Measurements from ENCODE around the gene ADAM11. TPM values are rescaled to one million over a fixed set of nuclear protein-coding genes. Genes with fewer than 3 reads are reported as not detected.

Gene ADAM11
- total and polyA plus RNA-seq, 9 of the 15 experiments (the other 6 are each of a cell fraction or from before 2014, with no cell fraction given) = 0.01 to 0.31 (median 0.14) TPM; not detected in 2

DNA sequence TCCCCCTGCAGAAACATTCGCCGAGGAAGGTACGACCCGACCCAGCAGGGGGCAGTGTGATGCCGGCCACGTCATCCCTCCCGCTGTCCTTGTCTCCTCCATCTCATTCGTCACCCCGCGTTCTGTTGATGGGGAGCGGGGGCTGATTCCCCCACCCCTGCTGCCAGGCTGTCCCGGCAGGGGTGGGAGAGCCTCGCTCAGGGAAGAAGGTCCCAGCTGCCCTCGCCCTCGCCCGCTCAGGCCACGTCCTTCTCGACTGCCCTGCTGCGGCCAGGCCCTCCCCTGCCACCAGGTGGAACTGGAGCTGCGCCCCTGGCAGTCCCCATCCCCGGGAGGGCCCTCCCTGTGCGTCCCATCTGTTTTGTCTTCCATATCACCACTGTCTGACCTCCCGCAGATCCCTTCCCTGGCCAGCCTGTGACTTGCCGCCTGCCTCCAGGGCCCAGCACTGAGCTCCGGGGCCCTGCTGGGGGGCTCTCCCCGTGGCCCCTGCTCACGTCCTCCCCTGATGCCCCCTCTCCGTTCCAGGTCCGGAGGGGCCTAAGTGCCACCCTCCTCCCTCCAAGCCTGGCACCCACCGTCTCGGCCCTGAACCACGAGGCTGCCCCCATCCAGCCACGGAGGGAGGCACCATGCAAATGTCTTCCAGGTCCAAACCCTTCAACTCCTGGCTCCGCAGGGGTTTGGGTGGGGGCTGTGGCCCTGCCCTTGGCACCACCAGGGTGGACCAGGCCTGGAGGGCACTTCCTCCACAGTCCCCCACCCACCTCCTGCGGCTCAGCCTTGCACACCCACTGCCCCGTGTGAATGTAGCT lies 20.6 kb downstream of the ADAM11 start (continued):
- TF ChIP-seq, protein P1, sequence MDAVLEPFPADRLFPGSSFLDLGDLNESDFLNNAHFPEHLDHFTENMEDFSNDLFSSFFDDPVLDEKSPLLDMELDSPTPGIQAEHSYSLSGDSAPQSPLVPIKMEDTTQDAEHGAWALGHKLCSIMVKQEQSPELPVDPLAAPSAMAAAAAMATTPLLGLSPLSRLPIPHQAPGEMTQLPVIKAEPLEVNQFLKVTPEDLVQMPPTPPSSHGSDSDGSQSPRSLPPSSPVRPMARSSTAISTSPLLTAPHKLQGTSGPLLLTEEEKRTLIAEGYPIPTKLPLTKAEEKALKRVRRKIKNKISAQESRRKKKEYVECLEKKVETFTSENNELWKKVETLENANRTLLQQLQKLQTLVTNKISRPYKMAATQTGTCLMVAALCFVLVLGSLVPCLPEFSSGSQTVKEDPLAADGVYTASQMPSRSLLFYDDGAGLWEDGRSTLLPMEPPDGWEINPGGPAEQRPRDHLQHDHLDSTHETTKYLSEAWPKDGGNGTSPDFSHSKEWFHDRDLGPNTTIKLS (IDR thresholded peaks at IDR 0.05; ENCODE audit: borderline replicate concordance, low read depth) = peak; percentile 98
- TF ChIP-seq, protein P2, sequence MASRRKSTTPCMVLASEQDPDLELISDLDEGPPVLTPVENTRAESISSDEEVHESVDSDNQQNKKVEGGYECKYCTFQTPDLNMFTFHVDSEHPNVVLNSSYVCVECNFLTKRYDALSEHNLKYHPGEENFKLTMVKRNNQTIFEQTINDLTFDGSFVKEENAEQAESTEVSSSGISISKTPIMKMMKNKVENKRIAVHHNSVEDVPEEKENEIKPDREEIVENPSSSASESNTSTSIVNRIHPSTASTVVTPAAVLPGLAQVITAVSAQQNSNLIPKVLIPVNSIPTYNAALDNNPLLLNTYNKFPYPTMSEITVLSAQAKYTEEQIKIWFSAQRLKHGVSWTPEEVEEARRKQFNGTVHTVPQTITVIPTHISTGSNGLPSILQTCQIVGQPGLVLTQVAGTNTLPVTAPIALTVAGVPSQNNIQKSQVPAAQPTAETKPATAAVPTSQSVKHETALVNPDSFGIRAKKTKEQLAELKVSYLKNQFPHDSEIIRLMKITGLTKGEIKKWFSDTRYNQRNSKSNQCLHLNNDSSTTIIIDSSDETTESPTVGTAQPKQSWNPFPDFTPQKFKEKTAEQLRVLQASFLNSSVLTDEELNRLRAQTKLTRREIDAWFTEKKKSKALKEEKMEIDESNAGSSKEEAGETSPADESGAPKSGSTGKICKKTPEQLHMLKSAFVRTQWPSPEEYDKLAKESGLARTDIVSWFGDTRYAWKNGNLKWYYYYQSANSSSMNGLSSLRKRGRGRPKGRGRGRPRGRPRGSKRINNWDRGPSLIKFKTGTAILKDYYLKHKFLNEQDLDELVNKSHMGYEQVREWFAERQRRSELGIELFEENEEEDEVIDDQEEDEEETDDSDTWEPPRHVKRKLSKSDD (conservative IDR thresholded peaks at IDR 0.05; ENCODE audit: low read length) = 0 out of 2 replicates have a peak, but pooled peaks have one; percentile 57
- peak; percentile 67 for TF ChIP-seq RBFOX2 (IDR thresholded peaks at IDR 0.05; ENCODE audit: low read depth, low read length)
- TF ChIP-seq STAG1 (CRISPR knock-in tag; IDR thresholded peaks at IDR 0.05; ENCODE audit: borderline replicate concordance) = peak; percentile 61; the same call in 1 of the 2 replicates
- peak; percentile 92 for TF ChIP-seq JUND (IDR thresholded peaks at IDR 0.05; ENCODE audit: borderline replicate concordance, low read depth, low read length)
- TF ChIP-seq JUND (tag; IDR thresholded peaks at IDR 0.05; ENCODE audit: borderline replicate concordance, low read depth, low read length) = peak; percentile 96
- TF ChIP-seq, protein P3, sequence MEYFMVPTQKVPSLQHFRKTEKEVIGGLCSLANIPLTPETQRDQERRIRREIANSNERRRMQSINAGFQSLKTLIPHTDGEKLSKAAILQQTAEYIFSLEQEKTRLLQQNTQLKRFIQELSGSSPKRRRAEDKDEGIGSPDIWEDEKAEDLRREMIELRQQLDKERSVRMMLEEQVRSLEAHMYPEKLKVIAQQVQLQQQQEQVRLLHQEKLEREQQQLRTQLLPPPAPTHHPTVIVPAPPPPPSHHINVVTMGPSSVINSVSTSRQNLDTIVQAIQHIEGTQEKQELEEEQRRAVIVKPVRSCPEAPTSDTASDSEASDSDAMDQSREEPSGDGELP (CRISPR knock-in tag; IDR thresholded peaks at IDR 0.05; ENCODE audit: borderline replicate concordance) = peak; percentile 86
- TF ChIP-seq YY1 (IDR thresholded peaks at IDR 0.05; ENCODE audit: borderline replicate concordance in 1 of 3, control insufficient read depth in 1 of 3, extremely low read depth in 1 of 3, insufficient read depth in 3 of 3, insufficient read length in 1 of 3, insufficient replicate concordance in 2 of 3, low read depth in 1 of 3, low read length in 2 of 3) = peak in 2 of 3 experiments; percentile 17 to 33
- peak; percentile 76 for TF ChIP-seq SMAD4 (CRISPR knock-in tag; conservative IDR thresholded peaks at IDR 0.05)
- 0 out of 2 replicates have a peak, but pooled peaks have one; percentile 48 for TF ChIP-seq RBM14 (IDR thresholded peaks at IDR 0.05; ENCODE audit: borderline replicate concordance, insufficient read depth, low read depth, low read length)
- peak; percentile 73; the same call in 1 of the 2 replicates for TF ChIP-seq ZNF263 (CRISPR knock-in tag; IDR thresholded peaks at IDR 0.05; ENCODE audit: borderline replicate concordance)
- TF ChIP-seq, protein P4, sequence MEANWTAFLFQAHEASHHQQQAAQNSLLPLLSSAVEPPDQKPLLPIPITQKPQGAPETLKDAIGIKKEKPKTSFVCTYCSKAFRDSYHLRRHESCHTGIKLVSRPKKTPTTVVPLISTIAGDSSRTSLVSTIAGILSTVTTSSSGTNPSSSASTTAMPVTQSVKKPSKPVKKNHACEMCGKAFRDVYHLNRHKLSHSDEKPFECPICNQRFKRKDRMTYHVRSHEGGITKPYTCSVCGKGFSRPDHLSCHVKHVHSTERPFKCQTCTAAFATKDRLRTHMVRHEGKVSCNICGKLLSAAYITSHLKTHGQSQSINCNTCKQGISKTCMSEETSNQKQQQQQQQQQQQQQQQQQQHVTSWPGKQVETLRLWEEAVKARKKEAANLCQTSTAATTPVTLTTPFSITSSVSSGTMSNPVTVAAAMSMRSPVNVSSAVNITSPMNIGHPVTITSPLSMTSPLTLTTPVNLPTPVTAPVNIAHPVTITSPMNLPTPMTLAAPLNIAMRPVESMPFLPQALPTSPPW (CRISPR knock-in tag; IDR thresholded peaks at IDR 0.05) = peak; percentile 92
- TF ChIP-seq, protein P5, sequence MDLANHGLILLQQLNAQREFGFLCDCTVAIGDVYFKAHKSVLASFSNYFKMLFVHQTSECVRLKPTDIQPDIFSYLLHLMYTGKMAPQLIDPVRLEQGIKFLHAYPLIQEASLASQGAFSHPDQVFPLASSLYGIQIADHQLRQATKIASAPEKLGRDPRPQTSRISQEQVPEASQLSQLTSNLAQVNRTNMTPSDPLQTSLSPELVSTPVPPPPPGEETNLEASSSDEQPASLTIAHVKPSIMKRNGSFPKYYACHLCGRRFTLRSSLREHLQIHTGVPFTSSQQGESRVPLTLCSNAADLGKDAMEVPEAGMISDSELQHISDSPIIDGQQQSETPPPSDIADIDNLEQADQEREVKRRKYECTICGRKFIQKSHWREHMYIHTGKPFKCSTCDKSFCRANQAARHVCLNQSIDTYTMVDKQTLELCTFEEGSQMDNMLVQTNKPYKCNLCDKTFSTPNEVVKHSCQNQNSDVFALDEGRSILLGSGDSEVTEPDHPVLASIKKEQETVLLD (IDR thresholded peaks at IDR 0.05) = peak; percentile 45; the same call in 1 of the 2 replicates
- TF ChIP-seq MAZ (CRISPR knock-in tag; conservative IDR thresholded peaks at IDR 0.05 in 1 of 2, IDR thresholded peaks at IDR 0.05 in 1 of 2) = peak in 1 of 2 experiments; percentile 78; a peak in 3 of 4 replicates
- TF ChIP-seq ZBTB17 (CRISPR knock-in tag; IDR thresholded peaks at IDR 0.05) = no peak
- peak; percentile 34 for TF ChIP-seq DACH1 (IDR thresholded peaks at IDR 0.05; ENCODE audit: partially characterized antibody)
